Measurements from ENCODE around the gene C1QL1.

Gene C1QL1

DNA sequence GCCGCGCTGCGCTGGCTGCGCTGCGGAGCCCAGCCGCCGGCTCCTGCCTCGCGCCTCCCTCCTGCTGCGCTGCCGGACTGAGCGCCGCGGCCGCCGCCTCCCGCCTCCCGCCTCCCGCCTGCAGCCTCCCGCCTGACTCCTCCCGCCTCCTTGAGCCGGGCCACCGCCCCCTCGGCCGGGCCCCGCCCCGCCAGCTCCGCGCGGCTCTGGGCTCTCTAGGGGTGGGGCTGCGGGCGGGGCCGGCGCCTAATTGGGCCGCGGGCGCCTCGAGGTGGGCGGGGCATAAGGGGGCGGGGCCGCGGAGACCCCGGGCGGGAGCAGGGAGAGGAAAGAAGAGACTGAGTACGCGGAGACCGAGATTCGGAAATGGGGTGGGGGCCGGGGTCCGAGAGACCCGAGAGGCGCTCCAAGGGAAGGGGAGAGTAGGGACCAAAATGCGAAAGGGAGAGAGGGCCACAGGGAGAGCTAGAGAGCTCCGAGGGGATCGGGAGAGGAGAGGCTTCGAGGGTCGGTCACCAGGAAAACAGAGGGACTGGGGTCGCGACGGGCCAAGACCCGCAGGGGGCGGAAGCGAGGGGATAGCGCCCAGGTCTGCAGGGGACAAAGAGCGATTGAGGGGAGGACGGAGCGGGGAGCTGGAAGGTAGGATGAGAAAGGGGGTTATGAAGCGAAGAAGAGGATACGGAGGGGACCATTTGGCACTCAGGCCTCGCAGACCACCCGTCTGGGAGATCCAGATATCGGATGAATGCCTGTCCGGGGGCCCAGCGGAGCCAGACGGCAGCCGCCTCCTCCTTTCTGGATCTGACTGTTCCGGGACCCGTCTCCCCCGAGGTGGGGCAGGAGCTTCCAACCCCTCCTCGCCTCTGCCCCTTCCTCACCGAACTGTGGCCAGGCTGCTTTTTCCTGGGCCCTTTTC is at the start of gene C1QL1:
TSS of gene C1QL1 (minus strand) at position 79 of the 919 bp plus-strand sequence. CDS start 255 bp downstream, outside the sequence.
- no peak for FAIRE-seq

DNA sequence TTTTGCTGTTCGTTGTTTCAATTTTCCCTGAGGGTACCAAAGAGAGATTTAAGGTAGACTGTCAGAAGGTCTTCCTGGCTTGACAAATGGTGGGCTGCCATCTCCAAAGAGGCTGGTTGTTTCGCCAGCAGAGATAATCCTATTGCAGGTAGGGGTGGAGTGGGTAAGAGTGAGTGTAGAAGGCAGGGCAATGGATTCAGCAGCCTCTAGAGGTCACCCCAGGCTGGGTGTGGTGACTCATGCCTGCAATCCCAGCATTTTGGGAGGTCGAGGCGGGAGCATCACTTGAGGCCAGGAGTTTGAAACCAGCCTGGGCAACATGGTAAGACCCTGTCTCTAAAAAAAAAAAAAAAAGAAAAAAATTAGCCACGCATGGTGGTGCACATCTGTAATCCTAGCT is 48.7 kb upstream of the C1QL1 start:
- FAIRE-seq: no peak

DNA sequence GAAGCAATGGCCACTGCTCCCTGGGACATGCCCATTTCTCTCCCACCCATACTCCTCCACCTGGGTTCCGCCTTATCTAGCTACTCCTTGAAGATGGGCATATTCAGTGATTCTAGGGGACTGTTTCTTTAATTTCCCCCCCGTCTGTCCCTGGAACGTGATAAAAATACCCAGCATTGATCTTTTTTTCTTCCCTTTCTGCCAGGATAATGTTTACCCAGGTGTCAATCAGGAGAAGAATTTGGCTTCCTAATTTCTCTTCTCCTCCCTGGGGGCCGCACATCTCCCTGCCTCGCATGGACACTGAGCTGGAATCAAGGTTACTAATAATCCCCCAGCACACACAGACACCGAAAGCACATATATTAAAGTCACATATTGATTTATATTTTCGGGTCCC is 48.1 kb upstream of the C1QL1 start:
- FAIRE-seq: no peak

DNA sequence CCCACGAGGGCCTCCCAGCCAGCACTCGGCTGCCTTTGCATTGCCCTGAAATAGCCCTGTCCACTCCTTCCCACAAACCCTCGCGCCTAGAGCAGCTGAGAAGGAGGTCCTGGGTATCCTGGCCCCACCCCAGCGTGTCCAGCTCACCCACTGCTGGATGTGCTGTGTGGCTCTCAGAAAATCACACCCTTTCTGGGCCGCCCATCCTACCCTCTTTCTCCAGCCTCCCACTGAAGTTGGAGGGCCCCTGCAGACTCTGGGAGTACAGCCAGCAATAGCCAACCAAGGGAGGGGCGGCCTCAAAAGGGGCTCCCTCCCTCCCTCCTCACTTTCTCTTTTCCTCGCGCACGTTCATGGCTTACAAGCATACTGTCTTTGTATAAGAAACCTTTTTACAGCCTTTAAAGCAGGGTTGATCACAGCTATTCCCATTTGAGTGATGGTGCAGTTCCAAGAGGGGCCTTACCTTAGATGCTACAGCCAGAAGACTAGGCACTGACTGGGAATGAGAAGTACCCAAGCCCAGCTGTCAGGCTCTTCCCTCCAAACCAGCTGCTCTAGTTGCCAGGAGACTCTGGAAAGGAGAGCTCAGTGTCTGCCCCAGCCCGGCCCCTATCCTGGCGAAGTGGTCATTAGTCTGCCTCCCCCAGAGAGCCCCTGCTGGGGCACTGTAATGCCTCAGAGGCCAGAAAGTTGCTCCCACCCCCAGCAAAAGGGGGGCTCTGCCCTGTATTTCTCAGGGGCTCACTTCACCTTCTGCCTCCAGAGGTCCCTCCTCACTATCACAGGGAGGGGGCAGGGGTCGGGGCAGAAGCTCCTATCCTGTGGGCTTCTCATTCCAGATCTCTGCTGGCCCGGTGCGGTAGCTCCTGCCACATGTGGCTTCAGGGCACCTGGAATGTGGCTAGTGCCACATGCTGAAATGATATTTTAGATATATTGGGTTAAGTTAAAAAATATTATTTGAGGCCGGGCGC is 45.2 kb upstream of the C1QL1 start:
- FAIRE-seq: no peak

DNA sequence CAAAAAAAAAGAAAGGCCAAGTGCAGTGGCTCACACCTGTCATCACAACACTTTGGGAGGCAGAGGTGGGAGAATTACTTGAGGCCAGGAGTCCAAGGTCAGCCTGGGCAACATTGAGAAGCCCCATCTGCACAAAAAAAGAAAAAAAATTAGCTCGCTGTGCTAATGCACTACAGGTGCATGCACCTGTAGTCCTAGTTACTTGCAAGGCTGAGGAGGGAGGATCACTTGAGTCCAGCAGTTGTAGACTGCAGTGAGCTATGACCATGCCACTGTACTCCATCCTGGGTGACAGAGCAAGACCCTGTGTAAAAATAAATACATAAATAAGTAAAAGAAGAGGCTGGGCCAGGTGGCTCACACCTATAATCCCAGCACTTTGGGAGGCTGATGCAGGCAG is 43.7 kb upstream of the C1QL1 start:
- FAIRE-seq: no peak

DNA sequence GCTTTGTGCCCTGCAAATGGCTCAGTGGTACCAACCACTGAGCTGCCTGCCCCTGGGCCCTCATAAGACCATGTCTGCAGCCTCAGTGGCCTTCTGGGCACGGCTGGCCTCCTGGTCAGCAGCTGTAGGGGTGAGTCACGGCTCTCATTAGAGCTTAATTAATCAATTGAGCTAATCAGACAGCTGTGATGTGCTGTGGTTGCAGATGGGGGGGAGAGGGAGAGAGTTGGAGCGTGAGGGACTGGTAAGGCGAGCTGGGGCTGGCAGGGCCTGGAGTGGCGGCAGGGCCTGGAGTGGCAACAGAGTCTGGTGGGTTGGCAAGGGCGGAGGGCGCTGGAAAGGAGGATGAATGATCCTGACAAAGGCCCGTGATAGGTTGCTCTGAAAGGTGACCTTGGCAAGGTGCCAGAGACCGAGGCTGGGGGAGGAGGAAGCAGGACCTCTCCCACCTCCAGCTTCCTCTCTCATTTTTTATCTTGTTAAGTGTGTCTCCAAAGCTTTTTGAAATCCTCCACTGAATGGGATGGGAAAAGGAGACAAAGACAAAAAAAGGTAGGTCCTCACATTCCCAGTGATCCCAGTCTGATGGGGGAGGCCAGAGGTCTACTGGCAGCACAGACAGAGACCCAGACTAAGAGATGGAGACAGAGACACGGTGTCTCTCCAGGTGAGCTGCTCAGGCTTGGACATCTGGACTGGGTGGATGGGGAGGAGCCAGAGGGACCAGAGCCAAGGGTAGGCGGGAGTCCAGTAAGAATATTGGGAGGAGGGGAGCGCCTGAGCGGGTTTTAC is 41.8 kb upstream of the C1QL1 start:
- FAIRE-seq: no peak

DNA sequence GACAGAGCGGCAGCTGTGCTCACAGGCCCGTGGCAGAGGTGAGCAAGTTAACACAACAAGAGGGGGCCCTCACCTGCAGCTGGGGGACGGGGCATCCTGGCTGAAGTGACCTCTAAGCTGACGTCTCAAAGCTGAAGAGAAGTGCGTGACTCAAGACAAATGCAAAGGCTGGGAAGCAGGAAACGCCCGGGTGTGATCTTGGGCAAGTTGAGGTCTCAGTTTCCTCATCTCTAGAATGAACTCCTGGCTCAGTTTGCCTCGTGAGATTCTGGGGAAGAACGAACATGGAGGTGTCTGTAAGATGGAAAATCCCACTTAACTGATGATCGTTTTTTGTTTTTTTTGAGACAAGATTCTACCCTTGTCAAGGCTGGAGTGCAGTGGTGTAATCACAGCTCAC is 40.1 kb upstream of the C1QL1 start:
- no peak for FAIRE-seq

DNA sequence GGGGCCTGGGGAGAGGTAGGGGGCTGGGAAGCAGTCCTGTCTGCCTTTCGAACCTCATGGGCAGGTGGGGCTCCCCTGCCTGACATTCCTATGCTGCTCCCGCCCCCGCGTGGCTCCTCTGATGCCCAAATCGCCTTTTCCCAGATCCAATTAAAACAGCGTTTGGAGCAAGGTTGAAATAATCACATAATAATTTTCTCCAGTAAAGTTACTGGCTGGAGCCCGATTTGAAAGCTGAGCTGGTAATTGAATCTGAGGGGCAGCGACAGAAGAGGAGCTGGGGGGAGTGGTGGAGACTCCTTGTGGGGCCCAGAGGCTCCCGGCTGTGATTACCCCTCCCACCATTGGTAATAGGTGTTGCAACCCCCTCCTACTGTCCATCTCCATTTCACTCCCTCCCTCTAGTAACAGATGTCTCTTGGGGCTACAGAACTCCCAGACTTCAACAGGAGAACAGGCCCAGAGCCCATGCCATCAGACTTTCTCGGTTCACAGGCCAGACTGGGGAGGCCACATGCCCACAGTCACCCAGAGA is 38.9 kb upstream of the C1QL1 start:
- no peak for FAIRE-seq

DNA sequence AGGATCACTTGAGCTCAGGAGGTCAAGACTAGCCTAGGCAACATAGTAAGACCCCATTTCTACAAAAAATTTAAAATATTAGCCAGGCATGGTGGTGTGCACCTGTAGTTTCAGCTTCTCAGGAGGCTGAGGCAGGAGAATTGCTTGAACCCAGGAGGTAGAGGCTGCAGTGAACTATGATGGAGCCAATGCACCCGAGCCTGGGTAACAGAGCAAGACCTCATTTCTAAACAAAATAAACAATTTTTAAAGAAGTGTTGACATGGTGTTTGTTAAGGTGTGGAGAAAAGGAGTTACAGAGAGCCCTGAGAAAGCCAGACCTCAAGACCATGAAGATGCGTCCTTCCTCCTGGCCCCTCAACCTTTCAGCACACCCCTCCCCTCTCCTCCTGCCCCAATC is 37.6 kb upstream of the C1QL1 start:
- no peak for FAIRE-seq

DNA sequence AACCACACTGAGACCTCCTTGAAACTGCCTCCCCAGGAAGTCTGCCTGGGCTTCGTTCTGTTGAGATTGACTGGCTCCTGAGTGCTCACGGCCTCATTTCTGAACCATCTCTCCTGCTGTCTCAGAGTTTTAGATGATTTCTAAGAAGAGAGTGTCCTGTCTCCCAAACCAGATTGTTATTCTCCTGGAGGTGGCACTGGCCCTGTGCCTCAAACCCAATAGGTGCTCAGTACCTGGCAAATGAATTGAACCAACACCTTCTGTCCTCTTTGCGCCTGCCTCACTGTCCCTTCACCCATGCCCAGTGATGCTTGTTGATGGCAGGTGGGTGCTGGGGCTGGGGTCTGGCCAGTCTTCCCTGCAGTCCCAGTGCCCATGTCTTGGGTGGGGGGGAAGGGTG is 36.3 kb upstream of the C1QL1 start:
- FAIRE-seq: no peak

DNA sequence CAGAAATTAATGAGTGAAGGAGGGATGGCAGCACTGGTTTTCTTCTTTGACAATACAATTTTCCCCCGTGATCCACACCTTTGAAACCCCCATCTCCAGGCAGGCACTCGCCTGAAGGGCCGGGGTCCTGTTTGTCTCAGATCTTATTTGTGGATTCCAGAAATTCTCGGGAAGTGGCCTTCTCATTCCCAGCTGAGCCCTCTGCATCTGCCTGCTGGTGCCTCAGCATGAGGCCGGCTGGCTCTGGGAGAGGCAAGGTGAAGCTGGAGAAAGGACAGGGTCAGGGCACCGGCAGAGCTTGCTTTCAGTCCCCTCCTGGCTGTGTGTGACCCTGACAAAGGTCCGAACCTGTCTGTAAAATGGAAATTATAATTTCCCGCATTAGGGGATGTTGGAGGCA is 35.8 kb upstream of the C1QL1 start:
- FAIRE-seq: no peak

DNA sequence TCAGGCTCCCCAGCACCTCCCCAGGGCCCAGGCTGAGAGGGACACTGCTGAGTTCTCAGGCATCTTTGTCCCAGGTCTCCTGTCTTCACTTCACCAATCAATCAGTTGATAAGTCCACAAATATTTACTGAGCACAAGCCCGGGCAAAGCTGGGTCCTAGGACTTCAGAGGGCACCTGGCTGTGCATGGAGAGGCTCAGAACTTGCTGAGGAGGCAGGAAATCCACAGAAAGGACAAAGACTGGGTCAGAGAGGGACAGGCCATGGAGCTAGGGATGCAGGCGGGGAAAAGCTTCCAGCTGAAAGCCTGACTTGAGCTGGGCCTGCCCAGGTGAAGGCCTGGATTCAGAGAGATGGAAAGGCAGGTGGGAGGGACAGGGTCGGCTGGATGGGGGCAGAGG is 33.2 kb upstream of the C1QL1 start:
- FAIRE-seq: no peak

DNA sequence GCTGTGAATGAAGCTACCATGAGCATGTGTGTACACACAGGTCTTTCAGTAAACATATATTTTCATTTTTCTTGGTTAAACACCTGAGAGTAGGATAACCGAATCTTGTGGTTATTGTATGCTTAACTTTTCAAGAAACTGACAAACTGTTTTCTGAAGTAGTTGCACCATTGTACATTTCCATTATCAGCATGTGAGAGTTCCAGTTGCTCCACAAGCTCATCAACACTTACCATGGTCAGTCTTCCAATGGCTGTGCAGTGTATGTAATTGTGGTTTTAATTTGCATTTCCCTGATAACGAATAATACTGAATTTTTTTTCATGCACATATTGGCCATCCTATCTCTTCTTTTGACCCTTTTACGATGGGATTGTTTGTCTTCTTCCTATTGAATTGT is 31.3 kb upstream of the C1QL1 start:
- FAIRE-seq: no peak

DNA sequence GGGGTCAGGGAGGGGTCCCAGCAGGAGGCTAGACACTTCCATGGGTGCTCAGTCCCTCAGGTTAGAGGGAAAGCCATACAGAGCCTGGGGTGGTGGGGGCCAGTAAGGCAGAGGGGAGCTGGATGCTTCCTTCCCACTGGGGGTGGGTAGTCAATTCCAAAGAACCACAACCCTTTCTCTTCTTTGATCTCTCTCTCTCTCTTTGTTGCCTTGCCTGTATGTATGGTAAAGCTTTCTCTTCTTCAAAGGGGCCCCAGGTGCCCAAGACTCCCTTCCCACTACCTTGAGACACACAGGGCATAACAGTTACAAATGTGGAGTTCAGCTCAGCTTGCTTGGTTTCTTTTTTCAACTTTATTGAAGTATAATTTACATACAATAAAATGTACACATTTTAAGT is 30.5 kb upstream of the C1QL1 start:
- no peak for FAIRE-seq

DNA sequence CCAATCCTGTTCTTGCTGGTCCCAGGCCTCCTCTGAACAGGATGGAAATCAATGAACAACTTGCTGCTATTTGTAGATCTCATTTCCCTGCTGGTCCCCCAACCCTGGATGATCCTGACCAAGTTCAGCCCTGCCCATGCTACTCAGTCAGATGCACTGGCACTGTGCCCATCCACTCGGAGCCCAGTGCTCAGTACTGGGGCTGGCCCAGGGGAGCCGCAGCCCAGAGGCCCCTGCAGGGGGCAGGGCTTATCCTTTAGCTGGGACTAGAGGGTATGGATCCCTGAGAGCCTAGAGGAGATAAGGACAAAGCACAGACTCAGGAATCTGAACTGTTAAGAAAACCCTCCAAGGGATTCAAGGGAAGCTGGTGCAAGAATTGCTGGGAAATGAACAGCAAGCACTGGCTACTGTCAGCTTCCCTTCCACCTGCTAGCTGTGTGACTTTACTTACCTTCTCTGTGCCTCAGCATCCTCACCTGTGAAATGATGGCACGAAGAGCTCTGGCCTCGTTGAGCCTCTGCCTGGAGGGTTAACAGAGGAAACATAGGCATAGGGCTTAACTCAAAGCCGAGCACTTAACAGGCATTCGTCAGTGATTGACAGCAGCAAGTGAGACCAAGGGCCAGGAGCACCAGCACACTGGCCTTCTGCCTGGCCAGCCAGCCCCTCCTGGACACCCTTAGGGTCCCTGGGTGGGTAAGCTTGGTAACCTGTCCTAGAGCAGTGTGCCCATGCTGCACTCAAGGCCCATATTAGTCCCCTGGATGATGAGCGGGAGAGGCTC is 29.8 kb upstream of the C1QL1 start:
- no peak for FAIRE-seq

DNA sequence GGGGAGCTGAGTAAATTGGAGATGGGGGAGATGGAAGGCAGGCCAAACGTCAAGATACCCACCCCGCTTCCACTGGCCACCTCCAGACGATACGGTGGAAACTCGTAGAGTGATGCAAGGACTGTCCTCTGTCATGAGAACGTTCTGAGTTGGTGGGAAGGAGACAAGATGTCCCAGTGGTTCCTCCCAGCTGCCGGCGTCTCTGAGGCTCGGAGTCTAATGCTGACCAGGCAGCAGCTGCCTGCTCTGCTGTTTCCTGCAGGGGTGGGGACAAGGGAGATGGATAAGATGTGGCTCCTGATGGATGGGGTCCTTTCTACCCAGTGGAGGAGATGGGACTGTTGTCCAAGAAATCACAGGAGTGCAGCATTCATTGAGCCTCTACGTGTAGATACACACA is 28.2 kb upstream of the C1QL1 start:
- FAIRE-seq: no peak

DNA sequence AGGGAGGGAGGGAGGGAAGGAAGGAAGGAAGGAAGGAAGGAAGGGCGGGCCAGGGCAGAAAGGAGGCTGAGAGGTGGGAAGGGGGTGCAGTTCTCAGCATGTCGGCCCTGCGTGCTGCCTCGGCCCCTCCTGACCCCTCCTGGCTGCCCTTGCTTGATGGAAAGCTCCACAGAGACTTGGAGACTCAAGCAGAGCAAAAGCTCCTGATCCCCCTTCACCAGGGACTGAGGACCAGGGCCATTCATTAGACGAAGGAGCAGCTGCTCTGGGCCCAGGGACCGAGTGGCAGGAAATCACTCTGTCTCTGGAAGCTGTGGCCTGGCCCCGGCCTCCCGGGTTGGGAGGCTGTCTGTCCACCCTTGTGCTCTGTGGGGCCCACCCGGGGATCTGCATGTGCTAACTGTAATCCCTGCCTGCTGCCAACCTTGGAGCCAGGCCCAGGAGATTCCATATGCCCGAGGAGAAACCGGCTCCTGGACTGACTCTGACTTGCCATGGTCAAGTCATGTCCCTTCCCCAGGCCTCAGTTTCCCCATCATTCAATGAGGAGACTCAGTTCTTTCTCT is 27.4 kb upstream of the C1QL1 start:
- no peak for FAIRE-seq

DNA sequence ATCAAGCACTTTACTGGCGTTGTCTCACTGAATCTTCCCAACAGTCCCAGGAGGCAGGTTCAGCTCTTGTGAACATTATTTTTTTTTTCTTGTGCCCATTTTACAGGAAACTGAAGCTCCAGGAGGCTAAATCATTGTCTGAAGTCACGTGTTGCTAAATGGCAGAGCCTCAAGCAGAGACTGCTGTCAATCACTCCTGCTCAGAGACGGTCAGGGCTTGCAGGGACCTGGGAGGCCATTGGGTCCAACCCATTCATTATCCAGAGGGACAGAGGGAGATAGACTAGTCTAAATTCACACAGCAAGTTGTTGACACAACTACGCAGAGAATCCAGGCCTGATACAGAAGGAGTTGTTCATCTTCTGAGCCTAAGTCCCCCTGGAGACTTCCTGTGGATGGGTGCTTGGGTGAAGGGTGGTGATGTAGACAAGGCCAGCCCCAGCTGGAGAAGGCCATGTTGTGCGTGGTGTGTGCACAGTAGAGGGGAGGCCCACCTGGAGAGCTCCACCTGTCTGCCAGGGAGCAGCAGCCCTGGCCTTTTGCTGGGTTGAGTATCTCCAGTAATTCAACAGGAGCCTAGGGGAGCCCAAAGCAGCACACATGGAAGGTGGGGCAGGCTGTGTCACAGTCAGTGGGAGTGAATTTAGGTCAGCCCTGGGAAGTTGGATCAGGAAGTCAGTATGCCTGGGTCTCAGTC is 24.3 kb upstream of the C1QL1 start:
- FAIRE-seq: no peak

DNA sequence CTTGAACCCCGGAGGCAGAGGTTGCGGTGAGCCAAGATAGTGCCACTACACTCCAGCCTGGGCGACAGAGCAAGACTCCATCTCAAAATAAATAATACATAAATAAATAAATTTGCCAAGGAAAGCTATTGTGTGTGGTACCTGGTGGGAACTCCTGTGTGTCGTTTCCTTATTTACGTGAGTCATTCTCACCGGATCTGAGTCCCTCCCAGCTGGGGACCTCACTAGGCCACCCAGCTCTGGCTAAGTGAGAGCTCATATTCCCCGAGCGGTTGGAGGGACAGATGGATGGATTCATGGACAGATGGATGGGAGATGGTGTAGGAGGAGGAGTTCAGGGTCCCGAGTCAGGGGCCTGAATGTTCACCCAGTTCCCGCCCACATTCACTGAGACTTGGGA is 22.9 kb upstream of the C1QL1 start:
- FAIRE-seq: no peak

DNA sequence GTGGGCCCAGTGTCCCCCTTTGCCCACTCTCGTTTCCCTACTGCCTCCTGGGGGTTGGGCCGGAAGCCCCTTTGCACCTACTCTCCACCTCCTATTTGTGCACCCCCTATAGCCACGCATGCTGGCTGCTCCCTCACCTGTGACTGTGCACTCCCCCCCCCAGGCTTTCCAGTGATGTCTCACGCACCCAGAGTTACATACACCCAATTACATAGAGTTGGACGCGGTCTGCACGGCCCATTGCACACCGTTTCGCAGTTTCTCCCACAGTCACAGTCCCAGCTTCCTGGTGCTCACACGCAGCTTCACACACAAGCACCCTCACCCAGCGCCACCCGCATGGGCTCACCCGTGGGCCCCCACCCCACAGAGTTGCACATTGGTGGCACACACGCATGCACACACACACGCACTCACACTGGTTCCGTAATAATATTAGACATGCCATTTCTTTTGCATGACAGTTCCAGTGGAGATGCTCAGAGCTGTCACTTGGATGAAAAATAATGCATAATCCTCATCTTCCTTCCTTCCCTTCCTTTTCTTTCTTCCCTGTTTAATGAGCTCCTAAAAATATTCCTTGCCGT is 21.5 kb upstream of the C1QL1 start:
- FAIRE-seq: no peak
